Measurements from ENCODE around the gene CCDC88A. TPM values are rescaled to one million over a fixed set of nuclear protein-coding genes. Genes with fewer than 3 reads are reported as not detected.

Gene CCDC88A
- total and polyA plus RNA-seq, 2 experiments from 2014 or later: 144 to 169 TPM

- Mint-ChIP-seq H3K4me3 (no peak overlapping the region), H3K27ac (no peak overlapping the region), H3K27me3 (ENCODE audit: insufficient read depth, low read depth, poor library complexity) (peaks cover 8% of the 10 kb centered on the region), H3K9me3 (no peaks in the 10 kb centered on the region), H3K4me1 (no peaks in the 10 kb centered on the region), H3K36me3 (ENCODE audit: low read depth) (peaks cover 38% of the 10 kb centered on the region)
- Histone ChIP-seq H2AFZ (no peak overlapping the region), H3F3A (replicated peaks; ENCODE audit: low read depth) (no peaks in the 10 kb centered on the region), H4K20me1 (replicated peaks; ENCODE audit: insufficient read depth) (no peaks in the 10 kb centered on the region), H3K4me2 (no peak overlapping the region), H3K79me2 (replicated peaks; ENCODE audit: insufficient read depth) (no peaks in the 10 kb centered on the region), H3K4me1 (ENCODE audit: insufficient read depth) (no peaks in the 10 kb centered on the region), H3K27ac (ENCODE audit: low read depth) (no peak overlapping the region), H3K36me3 (ENCODE audit: insufficient read depth) (peaks cover 3% of the 10 kb centered on the region; the same call in 1 of the 2 replicates), H3K4me3 (no peak overlapping the region), H3K9me2 (ENCODE audit: insufficient read depth) (no peaks in the 10 kb centered on the region), H3K27me3 (ENCODE audit: insufficient read depth) (no peaks in the 10 kb centered on the region)
- ATAC-seq: no peak
- TF ChIP-seq CREB1 (CRISPR knock-in tag; IDR thresholded peaks at IDR 0.05; ENCODE audit: low read depth) (no peak), JUNB (IDR thresholded peaks at IDR 0.05; ENCODE audit: unreplicated experiment) (no peak), EZH2phosphoT487 (IDR thresholded peaks at IDR 0.05; ENCODE audit: unreplicated experiment) (no peak), NANOG (IDR thresholded peaks at IDR 0.05; ENCODE audit: borderline replicate concordance) (no peak), ZNF331 (CRISPR knock-in tag; IDR thresholded peaks at IDR 0.05; ENCODE audit: low read depth) (no peak), ETS1 (IDR thresholded peaks at IDR 0.05) (no peak), EZH2 (IDR thresholded peaks at IDR 0.05; ENCODE audit: low read depth, unreplicated experiment) (no peak), POLR2AphosphoS5 (IDR thresholded peaks at IDR 0.05; ENCODE audit: low read depth) (no peak), STAT1 (IDR thresholded peaks at IDR 0.05; ENCODE audit: unreplicated experiment) (no peak), ZNF114 (CRISPR knock-in tag; IDR thresholded peaks at IDR 0.05) (no peak)
- TF ChIP-seq, protein P1, sequence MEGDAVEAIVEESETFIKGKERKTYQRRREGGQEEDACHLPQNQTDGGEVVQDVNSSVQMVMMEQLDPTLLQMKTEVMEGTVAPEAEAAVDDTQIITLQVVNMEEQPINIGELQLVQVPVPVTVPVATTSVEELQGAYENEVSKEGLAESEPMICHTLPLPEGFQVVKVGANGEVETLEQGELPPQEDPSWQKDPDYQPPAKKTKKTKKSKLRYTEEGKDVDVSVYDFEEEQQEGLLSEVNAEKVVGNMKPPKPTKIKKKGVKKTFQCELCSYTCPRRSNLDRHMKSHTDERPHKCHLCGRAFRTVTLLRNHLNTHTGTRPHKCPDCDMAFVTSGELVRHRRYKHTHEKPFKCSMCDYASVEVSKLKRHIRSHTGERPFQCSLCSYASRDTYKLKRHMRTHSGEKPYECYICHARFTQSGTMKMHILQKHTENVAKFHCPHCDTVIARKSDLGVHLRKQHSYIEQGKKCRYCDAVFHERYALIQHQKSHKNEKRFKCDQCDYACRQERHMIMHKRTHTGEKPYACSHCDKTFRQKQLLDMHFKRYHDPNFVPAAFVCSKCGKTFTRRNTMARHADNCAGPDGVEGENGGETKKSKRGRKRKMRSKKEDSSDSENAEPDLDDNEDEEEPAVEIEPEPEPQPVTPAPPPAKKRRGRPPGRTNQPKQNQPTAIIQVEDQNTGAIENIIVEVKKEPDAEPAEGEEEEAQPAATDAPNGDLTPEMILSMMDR (conservative IDR thresholded peaks at IDR 0.05; ENCODE audit: low read depth in 2 of 2): no peak
- TF ChIP-seq, protein P2, sequence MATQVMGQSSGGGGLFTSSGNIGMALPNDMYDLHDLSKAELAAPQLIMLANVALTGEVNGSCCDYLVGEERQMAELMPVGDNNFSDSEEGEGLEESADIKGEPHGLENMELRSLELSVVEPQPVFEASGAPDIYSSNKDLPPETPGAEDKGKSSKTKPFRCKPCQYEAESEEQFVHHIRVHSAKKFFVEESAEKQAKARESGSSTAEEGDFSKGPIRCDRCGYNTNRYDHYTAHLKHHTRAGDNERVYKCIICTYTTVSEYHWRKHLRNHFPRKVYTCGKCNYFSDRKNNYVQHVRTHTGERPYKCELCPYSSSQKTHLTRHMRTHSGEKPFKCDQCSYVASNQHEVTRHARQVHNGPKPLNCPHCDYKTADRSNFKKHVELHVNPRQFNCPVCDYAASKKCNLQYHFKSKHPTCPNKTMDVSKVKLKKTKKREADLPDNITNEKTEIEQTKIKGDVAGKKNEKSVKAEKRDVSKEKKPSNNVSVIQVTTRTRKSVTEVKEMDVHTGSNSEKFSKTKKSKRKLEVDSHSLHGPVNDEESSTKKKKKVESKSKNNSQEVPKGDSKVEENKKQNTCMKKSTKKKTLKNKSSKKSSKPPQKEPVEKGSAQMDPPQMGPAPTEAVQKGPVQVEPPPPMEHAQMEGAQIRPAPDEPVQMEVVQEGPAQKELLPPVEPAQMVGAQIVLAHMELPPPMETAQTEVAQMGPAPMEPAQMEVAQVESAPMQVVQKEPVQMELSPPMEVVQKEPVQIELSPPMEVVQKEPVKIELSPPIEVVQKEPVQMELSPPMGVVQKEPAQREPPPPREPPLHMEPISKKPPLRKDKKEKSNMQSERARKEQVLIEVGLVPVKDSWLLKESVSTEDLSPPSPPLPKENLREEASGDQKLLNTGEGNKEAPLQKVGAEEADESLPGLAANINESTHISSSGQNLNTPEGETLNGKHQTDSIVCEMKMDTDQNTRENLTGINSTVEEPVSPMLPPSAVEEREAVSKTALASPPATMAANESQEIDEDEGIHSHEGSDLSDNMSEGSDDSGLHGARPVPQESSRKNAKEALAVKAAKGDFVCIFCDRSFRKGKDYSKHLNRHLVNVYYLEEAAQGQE (IDR thresholded peaks at IDR 0.05; ENCODE audit: unreplicated experiment): no peak
- TF ChIP-seq, protein P3, sequence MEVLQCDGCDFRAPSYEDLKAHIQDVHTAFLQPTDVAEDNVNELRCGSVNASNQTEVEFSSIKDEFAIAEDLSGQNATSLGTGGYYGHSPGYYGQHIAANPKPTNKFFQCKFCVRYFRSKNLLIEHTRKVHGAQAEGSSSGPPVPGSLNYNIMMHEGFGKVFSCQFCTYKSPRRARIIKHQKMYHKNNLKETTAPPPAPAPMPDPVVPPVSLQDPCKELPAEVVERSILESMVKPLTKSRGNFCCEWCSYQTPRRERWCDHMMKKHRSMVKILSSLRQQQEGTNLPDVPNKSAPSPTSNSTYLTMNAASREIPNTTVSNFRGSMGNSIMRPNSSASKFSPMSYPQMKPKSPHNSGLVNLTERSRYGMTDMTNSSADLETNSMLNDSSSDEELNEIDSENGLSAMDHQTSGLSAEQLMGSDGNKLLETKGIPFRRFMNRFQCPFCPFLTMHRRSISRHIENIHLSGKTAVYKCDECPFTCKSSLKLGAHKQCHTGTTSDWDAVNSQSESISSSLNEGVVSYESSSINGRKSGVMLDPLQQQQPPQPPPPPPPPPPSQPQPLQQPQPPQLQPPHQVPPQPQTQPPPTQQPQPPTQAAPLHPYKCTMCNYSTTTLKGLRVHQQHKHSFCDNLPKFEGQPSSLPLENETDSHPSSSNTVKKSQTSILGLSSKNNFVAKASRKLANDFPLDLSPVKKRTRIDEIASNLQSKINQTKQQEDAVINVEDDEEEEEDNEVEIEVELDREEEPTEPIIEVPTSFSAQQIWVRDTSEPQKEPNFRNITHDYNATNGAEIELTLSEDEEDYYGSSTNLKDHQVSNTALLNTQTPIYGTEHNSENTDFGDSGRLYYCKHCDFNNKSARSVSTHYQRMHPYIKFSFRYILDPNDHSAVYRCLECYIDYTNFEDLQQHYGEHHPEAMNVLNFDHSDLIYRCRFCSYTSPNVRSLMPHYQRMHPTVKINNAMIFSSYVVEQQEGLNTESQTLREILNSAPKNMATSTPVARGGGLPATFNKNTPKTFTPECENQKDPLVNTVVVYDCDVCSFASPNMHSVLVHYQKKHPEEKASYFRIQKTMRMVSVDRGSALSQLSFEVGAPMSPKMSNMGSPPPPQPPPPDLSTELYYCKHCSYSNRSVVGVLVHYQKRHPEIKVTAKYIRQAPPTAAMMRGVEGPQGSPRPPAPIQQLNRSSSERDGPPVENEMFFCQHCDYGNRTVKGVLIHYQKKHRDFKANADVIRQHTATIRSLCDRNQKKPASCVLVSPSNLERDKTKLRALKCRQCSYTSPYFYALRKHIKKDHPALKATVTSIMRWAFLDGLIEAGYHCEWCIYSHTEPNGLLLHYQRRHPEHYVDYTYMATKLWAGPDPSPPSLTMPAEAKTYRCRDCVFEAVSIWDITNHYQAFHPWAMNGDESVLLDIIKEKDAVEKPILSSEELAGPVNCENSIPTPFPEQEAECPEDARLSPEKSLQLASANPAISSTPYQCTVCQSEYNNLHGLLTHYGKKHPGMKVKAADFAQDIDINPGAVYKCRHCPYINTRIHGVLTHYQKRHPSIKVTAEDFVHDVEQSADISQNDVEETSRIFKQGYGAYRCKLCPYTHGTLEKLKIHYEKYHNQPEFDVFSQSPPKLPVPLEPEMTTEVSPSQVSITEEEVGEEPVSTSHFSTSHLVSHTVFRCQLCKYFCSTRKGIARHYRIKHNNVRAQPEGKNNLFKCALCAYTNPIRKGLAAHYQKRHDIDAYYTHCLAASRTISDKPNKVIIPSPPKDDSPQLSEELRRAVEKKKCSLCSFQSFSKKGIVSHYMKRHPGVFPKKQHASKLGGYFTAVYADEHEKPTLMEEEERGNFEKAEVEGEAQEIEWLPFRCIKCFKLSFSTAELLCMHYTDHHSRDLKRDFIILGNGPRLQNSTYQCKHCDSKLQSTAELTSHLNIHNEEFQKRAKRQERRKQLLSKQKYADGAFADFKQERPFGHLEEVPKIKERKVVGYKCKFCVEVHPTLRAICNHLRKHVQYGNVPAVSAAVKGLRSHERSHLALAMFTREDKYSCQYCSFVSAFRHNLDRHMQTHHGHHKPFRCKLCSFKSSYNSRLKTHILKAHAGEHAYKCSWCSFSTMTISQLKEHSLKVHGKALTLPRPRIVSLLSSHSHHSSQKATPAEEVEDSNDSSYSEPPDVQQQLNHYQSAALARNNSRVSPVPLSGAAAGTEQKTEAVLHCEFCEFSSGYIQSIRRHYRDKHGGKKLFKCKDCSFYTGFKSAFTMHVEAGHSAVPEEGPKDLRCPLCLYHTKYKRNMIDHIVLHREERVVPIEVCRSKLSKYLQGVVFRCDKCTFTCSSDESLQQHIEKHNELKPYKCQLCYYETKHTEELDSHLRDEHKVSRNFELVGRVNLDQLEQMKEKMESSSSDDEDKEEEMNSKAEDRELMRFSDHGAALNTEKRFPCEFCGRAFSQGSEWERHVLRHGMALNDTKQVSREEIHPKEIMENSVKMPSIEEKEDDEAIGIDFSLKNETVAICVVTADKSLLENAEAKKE (CRISPR knock-in tag; IDR thresholded peaks at IDR 0.05): no peak
- DNase-seq (ENCODE audit: low spot score): no peak
Measured at GRCh38 chr2:55330541-55331297, 88.9 kb downstream of the CCDC88A start.
